Panc1 (cell line): Measurements from ENCODE around the gene PGBD5.

Experiments
- CTCF ChIP-seq: fragments of 450-650 bp; IDR thresholded peaks from 2 replicates; pipeline ENCODE4 v1.5.1; 2017; ENCODE audit warnings: mild to moderate bottlenecking
- REST ChIP-seq, 2 experiments: IDR thresholded peaks; 2 replicates each; pipeline ENCODE4 v1.6.1; 2011 to 2012; ENCODE audit warnings: low read depth in 2 of 2, control low read depth in 1 of 2, low read length in 1 of 2, mild to moderate bottlenecking in 1 of 2, moderate library complexity in 1 of 2; ENCODE audit not compliant: insufficient read depth in 1 of 2
- SIN3A ChIP-seq: IDR thresholded peaks from 2 replicates; pipeline ENCODE4 v1.6.1; 2012; ENCODE audit warnings: low read depth, mild to moderate bottlenecking, low read length, moderate library complexity, borderline replicate concordance; ENCODE audit not compliant: insufficient read depth
- TCF7L2 ChIP-seq: IDR thresholded peaks from 2 replicates; pipeline ENCODE4 v1.6.1; 2011; ENCODE audit warnings: mild to moderate bottlenecking, low read depth, low read length, inconsistent platforms

- TF ChIP-seq REST (IDR thresholded peaks at IDR 0.05; ENCODE audit: insufficient read depth in 1 of 2, low read depth in 2 of 2, low read length in 1 of 2) (no peak), CTCF (no peak), TCF7L2 (no peak), SIN3A (no peak)
Measured at GRCh38 chr1:230340526-230341161, 85.5 kb downstream of the PGBD5 start.
